Stromal cell of bone marrow (primary cell): ENCODE data around the gene AP5Z1.
A peak's percentile ranks its signal among the peaks of the same experiment; 100 is the strongest.

Experiments
- DNase-seq: peaks from one replicate; pipeline ENCODE4 v3.0.0-alpha.2; 2012; ENCODE audit warnings: low read depth

Gene AP5Z1

GRCh38 chr7:4745971-4746919 lies 29.2 kb upstream of the AP5Z1 start:
- peak; percentile 64 for DNase-seq

GRCh38 chr7:4747013-4747412 lies 28.4 kb upstream of the AP5Z1 start:
- no peak for DNase-seq

- DNase-seq = no peak
Observed at GRCh38 chr7:4747746-4748145, 27.7 kb upstream of the AP5Z1 start.

GRCh38 chr7:4748231-4748681 lies 27.2 kb upstream of the AP5Z1 start:
- DNase-seq = no peak

GRCh38 chr7:4749363-4749762 lies 26.1 kb upstream of the AP5Z1 start:
- DNase-seq = no peak

GRCh38 chr7:4749798-4750197 lies 25.6 kb upstream of the AP5Z1 start:
- DNase-seq = no peak

GRCh38 chr7:4751398-4751947 lies 23.9 kb upstream of the AP5Z1 start:
- no peak for DNase-seq

- peak; percentile 5 for DNase-seq
Observed at GRCh38 chr7:4753598-4754432, 21.6 kb upstream of the AP5Z1 start.

- no peak for DNase-seq
Observed at GRCh38 chr7:4754433-4755010, 20.9 kb upstream of the AP5Z1 start.

GRCh38 chr7:4755045-4755444 lies 20.4 kb upstream of the AP5Z1 start:
- DNase-seq = no peak

GRCh38 chr7:4758111-4758510 lies 17.3 kb upstream of the AP5Z1 start:
- no peak for DNase-seq

GRCh38 chr7:4758791-4759190 lies 16.6 kb upstream of the AP5Z1 start:
- no peak for DNase-seq

- DNase-seq = no peak
Observed at GRCh38 chr7:4759211-4759610, 16.2 kb upstream of the AP5Z1 start.

GRCh38 chr7:4760952-4761351 lies 14.5 kb upstream of the AP5Z1 start:
- DNase-seq = no peak

- no peak for DNase-seq
Observed at GRCh38 chr7:4762121-4763055, 13.0 kb upstream of the AP5Z1 start.

GRCh38 chr7:4763091-4763793 lies 12.2 kb upstream of the AP5Z1 start:
- DNase-seq = no peak

GRCh38 chr7:4763794-4764185 lies 11.6 kb upstream of the AP5Z1 start:
- DNase-seq = no peak

- DNase-seq = no peak
Observed at GRCh38 chr7:4764402-4765007, 10.9 kb upstream of the AP5Z1 start.

- no peak for DNase-seq
Observed at GRCh38 chr7:4765776-4766490, 9.5 kb upstream of the AP5Z1 start.
